IPS-18c (cell line): ENCODE results near the gene OSBPL10.
"Not testable (repeated sequence)": the region's sequence is repeated elsewhere in the genome, so short reads cannot be mapped to it uniquely, and the experiment has no call there.

Experiments
- H3K4me3 ChIP-seq: 2 replicates; pipeline ENCODE4 v1.7.0; 2013; ENCODE audit warnings: low read depth, mild to moderate bottlenecking, low read length, moderate library complexity; ENCODE audit not compliant: insufficient read depth
- H3K9me3 ChIP-seq: one replicate; pipeline ENCODE4 v1.6.1; 2013; ENCODE audit warnings: mild to moderate bottlenecking, low read length, moderate library complexity; ENCODE audit not compliant: control insufficient read depth, insufficient read depth

Gene OSBPL10

DNA sequence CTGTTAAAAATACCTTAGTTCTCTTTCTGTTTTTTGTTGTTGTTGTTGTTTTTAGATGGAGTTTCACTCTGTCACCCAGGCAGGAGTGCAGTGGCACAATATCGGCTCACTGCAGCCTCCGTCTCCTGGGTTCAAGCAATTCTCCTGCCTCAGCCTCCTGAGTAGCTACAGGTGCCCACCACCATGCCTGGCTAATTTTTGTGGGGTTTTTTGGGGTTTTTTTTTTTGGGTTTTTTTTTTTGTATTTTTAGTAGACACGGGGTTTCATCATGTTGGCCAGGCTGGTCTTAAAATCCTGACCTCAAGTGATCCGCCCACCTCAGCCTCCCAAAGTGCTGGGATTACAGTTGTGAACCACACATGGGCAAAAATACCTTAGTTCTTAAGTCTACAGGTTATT is 120.4 kb downstream of the OSBPL10 start:
- not testable (repeated sequence) for H3K9me3 ChIP-seq, H3K4me3 ChIP-seq

DNA sequence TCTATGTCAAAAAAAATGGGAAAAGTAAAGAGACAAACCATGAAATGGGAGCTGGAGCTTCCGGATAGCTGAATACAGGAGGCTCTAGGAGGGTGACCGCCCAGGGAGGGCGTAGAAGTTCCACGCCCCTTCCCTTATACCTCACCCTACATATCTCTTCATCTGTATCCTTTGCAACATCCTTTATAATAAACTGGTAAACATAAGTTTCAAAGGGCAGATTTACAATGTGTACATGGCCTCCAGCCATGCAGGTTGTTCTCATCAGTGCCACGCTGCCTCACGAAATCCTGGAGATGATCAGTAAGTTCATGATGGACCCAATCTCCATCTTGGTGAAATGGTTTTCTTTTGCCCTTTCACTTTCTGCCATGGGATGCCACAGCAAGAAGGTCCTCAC is 121.8 kb downstream of the OSBPL10 start:
- Histone ChIP-seq H3K9me3 (no peaks in the 10 kb centered on the region), H3K4me3 (no peak overlapping the region)

DNA sequence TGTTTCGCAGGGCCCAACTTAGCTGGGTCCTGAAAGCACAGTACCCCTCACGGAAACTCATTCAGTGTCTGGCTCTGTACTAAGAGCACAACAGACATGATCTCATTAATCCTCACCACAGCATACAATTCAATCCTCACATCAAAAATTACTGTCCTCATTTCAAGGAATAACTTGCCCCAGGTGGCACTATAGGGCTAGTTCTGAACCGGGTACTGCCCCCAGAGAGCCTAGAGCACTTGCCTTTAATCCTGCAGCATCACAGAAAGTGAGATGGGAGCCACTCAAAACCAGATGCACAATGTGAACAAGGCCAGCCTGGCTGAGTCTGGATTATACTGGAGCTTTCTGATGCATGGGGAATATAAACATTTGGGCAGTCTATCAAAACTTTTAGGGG is 122.6 kb downstream of the OSBPL10 start:
- Histone ChIP-seq H3K9me3 (no peaks in the 10 kb centered on the region), H3K4me3 (no peak overlapping the region)

DNA sequence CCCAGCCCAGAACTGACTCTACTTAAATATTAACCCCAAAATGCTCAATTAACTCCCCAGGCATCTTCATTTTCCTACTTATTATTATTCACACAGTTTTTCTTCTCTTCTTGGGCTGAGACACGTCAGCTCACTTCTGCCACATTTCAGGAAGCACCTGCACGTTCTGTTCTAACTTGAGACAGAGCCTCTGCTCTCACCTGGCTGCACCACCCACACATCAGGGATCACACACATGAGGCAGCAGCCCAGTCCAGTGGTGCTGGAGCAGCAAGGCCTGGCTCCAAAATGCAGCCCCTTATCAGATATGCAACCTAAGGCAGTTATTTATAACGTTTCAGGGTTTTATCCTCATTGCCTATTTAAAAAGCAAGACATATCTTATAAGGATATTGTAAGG is 127.5 kb downstream of the OSBPL10 start:
- Histone ChIP-seq H3K9me3 (no peaks in the 10 kb centered on the region), H3K4me3 (no peak overlapping the region)

DNA sequence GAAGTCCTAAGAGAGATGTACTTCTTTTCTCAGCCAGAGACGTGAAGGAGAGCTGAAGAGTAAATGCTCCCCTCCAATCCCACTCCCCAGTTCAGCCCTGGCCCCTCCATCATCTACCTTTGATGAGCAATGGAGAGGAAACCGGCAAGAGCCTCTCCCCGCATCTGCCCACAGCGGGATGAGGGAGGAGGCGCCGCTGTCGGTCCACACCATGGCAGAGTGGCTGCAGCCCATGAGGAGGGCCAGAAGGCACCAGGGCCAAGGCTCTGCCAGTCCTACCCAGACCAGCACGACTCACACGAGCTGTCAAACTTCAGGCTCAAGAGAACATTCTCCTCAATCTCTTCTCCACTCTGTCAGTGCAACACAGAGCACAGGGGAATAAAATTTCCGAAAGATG is 129.8 kb downstream of the OSBPL10 start:
- no peak overlapping the region for H3K4me3 ChIP-seq
- H3K9me3 ChIP-seq = no peaks in the 10 kb centered on the region

DNA sequence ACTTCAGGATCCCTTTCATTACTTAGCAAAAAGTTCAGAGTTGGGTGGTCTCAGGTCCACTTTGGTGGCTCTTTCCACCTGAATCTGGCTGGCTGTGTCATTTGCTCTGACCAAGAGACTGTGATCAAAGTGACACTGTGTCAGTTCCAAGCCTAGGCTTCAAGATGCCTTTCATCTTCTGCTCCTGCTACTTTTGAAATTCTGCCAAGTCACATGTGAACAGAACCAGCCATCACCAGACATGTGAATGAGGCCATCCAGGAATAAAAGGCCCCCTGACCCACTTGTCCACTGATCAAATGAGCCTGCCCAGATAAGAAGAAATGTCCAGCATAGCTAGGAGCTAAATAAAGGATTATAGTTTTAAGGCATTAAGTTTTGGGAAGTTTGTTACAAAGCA is 132.2 kb downstream of the OSBPL10 start:
- Histone ChIP-seq H3K4me3 (no peak overlapping the region), H3K9me3 (no peaks in the 10 kb centered on the region)

DNA sequence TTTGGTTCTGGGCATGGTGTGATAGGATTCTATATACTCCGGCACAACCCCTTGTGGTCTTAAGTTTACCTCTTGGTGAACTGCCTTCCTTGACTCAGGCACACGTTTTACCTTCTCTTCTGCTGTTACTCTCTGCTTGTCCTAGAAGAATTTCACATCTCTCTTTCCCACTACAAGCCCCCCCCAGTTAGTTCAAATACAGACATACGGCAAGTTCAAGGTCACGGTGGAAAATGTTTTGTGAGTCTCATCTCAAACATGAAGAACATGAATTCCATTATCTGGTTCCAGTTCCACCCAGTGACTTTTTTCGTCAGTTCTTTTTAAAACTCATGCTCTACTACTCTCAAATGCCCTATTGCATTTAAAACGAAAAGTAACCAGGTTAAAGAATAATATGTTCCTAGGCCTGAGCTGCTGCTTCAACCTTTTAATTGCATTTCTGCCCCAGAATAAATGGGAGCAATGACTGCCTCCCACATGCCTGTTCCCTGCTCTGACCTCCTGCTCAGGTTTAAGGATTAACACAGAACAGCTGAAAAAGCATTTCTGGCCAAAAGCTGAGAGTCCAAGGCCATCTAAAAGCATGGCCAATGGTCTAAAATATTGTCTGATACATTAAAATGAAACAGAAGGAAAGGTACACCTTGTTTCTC is 132.8 kb downstream of the OSBPL10 start:
- Histone ChIP-seq H3K4me3 (no peak overlapping the region), H3K9me3 (no peaks in the 10 kb centered on the region)

DNA sequence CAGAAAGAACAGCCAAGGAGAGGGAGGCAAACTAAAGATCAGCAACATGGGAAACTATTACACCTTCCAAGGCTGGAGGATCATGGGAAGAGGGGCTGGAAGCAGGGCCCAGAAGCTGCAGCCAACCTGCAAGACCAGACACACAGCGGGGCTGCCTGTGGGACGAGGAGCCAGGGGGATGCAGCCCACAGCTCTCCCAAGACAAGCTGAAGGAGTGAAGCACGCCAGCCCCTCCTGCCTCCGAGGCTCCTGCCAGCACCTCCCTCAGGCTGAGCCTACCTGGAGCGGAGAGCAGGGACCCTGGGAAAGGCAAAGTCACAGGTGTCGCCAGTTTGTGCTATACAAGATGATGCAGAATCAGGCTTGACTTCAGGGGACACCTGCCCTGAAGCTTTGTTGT is 133.3 kb downstream of the OSBPL10 start:
- no peak overlapping the region for H3K4me3 ChIP-seq
- H3K9me3 ChIP-seq = no peaks in the 10 kb centered on the region

DNA sequence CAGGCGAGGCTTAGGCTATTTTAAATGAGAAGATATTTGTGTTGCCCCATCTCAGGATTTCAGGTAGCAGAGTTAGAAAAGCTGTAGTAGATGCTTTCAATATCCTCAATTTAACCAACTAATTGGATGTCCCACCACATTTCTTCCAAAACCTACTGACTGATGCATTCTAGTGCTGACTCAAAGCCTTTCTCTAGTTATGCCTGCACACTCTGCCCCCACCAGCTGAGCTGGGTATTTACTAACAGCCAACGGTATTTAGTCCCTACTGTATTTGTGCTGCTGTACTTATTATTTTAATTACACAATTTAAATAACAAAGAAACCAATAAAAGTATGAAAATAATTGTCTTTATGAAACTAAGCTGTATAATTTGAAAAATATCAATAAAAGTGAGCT is 139.5 kb downstream of the OSBPL10 start:
- H3K9me3 ChIP-seq = no peaks in the 10 kb centered on the region

DNA sequence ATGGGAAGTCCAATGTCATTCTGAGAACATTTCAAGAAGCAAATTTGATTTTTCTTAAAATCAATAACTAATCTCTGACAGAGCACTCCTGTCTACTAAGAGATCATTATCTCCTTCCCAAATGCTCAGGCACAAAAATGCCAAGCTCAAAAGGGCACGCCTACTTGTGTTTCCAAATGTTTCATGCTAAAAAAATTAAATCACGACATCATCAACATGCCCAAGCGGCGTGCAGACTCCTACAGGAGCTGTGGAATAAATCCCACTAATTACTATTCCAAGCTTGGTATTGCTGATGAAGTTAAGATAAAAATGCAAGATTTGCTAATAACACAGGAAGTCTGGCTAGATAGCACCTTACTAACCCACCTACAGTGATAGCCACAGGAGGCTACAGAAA is 140.8 kb downstream of the OSBPL10 start:
- Histone ChIP-seq H3K4me3 (no peak overlapping the region), H3K9me3 (no peaks in the 10 kb centered on the region)

More for the DNA sequence above, 139.5 kb downstream of the OSBPL10 start:
- H3K4me3 ChIP-seq = no peak overlapping the region

DNA sequence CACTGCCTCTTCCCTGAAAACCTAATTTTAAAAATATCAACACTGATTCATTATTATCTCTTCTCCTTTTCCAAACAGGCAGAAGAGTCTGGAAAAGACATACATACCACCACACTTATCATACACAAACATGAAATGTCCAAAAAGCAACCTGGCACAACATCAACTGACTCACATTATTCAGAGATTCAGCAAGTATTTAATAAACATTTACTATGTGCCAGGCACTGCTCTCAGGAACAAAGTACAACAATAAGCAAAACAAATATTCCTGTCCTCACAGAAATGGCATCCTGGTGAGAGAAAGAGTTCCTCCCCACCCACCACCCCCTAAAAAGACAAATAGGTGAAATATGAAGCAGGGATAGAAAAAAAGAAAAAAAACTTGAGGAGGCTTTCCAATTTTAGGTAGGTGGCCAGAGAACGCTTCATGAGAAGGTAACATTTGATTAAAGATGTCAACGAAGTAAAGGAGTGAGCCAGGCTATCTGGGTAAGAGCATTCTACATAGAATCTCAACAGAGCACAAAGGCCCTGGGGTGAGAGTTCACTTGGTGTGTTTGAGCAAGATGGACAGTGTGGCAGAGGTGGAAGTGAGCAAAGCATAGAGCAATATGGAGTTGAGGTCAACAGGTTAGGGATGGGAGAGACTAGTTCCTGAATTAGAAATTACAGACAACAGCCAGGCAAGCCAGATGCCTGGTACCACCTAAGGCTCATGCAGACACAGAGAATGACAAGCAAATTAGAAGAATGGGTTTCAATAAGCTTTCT is 141.7 kb downstream of the OSBPL10 start:
- H3K9me3 ChIP-seq = no peaks in the 10 kb centered on the region
- no peak overlapping the region for H3K4me3 ChIP-seq

DNA sequence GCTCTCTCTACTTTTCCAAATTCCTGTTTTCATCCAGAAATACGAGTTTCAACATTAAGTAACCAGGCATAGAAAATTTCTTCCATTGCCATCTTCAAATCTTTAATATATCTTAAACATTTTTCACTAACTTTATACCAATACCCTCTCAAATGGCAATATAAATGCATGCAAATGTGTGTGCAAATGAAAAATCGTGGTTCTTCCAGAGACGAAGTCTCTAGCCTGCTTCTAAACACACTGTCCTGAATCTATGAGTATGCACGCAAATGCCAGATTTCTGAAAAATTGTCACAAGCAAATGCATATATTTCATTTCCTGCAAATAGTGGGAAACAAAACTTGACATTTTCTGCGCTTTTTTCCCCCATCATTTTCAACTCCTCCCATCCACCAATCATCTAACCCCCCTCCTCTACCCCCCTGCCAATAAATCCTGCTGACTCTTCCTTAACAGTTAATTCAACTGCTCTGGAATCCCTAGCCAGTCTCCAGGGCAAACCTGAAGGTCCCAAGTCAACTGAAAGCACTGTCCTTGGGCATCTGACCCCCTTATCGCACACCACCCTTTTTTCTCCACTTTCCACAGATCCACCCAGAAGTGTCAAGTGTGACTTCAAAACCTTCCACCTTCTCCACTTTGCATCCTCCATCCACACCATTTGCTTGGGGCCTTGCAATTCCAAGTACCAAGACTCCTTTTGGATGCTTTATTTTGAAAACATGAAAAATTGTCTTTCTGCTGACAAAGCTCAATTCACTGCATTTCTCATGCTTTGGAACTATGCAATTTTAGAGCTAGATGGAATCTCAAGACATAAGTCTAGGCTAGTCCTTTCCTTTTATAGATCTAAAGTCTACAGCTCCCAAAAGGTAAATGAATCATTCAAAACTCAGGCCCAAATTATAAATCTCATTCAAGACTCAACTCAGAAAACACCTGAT is 144.7 kb downstream of the OSBPL10 start:
- Histone ChIP-seq H3K9me3 (no peaks in the 10 kb centered on the region), H3K4me3 (no peak overlapping the region)

DNA sequence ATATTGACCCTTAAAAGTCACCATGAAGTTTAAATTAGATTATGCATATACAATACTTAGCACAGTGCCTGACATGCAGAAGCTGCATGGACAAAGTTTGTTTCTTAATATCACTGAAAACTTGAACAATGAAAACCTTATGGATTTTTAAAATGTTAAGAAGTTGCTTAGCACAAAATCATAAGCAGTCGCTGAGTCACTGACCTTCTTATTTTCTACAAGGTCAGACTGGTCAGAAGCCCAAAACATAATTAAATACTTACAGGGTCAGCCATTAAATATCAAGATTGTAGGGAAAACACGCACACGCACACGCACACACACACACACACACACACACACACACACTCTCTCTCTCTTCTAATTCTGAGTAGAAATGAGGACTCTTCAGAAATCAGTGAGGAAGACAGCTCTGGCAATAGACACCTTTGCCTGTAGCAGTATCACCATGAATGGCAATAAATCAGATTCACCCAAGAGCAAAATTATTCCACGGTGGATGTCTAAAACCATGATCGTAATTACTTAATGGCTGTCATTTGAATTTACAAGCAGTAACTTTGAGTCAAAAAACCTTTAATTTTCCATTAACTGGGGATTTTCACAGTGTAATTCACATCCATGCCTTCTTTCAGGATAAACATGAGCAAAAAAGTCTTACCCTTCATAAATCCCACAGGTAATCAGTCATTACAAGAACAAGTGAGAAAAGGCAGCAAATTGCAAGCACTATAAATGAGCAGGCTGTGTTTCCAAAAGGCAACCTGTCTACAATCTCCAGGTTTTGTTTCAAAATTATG is 147.5 kb downstream of the OSBPL10 start:
- H3K4me3 ChIP-seq = no peak overlapping the region
- no peaks in the 10 kb centered on the region for H3K9me3 ChIP-seq

DNA sequence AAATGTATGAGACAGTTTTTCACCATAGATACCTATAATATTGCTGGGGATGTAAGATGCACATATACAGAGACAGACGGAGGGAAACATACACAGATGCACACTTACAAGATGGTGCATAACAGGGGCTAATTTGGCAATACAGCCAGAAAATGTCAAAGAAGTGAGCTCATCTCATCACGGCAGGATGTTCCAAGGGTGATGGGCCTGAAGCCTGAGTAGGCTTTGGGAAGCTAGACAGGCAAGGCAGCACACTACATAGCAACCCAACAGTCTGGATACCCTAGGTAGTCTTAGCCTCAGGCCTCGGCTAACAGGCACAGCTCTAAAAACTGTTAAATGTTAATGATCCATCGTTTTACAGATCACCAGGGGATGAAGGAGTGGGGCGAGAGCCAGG is 148.5 kb downstream of the OSBPL10 start:
- H3K9me3 ChIP-seq = no peaks in the 10 kb centered on the region
- no peak overlapping the region for H3K4me3 ChIP-seq

DNA sequence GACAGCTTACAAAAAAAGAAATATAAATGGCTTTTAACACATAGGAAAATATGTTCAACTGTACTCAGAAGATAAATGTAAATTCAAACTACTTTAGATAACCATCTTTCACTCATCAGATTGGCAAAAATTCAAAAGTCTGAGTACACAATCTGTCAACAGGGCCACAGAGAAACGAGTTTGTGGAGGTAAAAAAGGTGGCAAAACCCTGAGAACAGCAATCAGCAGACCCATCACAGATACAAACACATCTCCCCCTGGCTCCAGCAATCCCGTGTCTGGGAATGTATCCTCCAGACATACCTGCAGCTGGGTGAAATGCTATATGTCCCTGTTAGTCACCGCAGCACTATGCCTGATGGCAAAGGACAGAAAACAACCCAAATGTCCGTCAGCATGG is 149.5 kb downstream of the OSBPL10 start:
- no peaks in the 10 kb centered on the region for H3K9me3 ChIP-seq
- H3K4me3 ChIP-seq = no peak overlapping the region

DNA sequence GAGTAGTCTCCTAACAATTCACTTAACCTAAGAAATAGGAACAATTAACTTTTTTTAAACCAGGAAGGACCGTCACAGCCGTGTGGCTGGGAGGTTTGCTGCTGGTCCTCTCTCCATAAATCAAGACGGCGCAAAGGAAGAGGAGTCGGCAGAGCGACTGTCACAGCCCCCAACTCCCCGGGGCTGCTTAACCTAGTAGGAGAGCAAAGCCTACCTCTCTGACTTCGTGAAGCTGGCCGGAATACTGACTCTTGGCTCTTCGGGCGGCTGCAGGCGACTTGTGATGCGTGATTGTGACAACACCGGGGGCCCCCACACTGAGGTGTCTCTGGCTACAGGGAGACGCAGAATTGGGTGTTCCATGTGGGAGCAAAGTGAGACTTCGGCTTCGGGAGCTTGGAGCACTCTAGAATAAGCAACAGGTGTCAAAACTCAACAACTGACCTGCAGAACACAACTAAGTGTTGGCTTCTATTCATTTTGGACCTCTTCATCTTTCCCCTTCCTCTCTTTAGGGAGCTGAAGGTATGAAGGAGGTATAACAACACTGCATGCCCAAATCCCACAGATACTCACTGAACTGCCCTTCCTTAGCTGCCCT is 151.1 kb downstream of the OSBPL10 start:
- H3K4me3 ChIP-seq = no peak overlapping the region
- H3K9me3 ChIP-seq = no peaks in the 10 kb centered on the region

DNA sequence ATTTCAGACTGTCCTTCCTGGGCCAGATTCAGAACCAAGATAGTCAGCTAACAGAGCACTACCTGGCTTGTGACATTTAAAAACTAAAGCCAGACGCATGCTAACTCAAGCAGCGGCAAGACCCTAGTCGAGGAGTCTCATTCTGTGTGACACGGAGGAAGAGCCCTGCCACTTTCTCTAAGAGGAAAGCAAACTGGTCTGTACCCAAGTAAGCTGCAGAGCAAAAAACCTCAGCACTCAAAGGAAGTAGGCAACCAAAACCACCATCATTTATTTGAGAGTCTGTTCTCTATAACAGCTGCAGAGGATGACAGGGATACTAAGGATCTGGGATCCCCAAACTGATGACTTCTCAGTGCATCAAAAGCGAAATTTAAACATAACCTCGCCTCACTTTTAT is 152.1 kb downstream of the OSBPL10 start:
- Histone ChIP-seq H3K4me3 (no peak overlapping the region), H3K9me3 (no peaks in the 10 kb centered on the region)
